ENCODE measurements around the gene NNAT. TPM values are rescaled to one million over a fixed set of nuclear protein-coding genes. Genes with fewer than 3 reads are reported as not detected.
"Not testable (repeated sequence)": the region's sequence is repeated elsewhere in the genome, so short reads cannot be mapped to it uniquely, and the experiment has no call there.

NNAT gene
- total RNA-seq, 1 donor from 2014 or later, result 8.3 TPM

DNA sequence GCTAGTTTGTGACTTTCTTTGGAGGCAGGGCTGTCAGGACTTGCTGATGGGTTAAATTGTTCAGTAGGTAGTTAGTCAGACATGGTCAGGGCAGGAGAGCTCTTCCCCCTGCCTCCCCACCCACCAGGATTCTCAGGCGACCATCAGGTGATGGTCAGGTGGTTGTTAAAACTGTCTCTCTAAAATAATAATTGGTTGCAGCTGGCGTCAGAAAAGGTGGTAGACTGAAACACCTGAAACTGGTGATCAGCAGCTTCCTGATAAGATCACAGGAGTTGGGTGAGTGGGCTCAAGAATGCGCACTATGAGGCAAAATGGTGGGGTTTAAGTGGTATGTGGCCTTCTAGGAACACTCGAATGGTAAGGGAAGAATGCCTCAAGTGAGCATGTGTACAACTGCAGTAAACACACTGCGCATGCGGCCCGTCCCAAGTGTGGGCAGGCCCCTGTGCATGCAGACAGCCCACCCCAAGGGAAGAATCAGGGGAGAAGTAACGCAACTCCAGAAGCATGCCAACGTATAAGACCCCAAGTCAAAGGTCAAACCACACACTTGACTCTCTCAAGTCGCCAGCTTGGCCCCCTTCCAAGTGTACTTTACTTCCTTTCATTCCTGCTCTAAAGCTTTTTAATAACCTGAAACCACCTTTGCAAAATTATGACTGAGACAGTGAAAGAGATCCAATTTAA, 14.5 kb downstream of the NNAT start:
- Histone ChIP-seq H3K27ac (no peak overlapping the region), H3K36me3 (no peaks in the 10 kb centered on the region), H3K4me1 (no peaks in the 10 kb centered on the region), H3K27me3 (no peaks in the 10 kb centered on the region), H3K9me3 (no peaks in the 10 kb centered on the region), H3K4me3 (no peak overlapping the region)
- TF ChIP-seq POLR2AphosphoS5 (IDR thresholded peaks at IDR 0.05; ENCODE audit: insufficient read depth in 1 of 2, low read depth in 1 of 2) (no peak), POLR2A (IDR thresholded peaks at IDR 0.05) (no peak), CTCF (IDR thresholded peaks at IDR 0.05) (no peak)
- intact Hi-C loops (cut with DNase I), result loop anchor here (5.0 kb wide), 1 partner anchor 333 kb away; no protein-coding TSS in a partner anchor
- peak in 1 of 2 donors; percentile 58 for DNase-seq (ENCODE audit: extremely low spot score in 2 of 2)

DNA sequence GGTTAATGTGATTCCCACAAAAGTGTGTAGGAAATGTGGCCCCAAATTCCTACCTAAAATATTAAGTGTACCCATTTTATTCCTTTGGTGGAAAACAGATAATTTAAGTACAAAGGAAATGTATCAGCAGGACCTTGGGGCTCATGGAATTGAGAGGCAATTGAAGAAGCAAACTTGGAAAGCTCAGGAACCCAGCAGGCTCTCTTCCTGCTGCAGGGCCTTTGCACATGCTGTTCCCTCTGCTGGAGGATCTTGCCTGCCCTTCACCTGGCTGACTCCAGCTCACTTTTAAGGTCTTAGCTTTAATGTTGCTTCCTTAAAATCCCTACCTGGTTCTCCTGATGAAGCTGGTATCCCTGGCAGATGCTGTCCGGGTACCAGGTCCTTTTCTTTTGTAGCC, 16.5 kb downstream of the NNAT start:
- DNase-seq (ENCODE audit: extremely low spot score in 2 of 2), result no peak
- no peaks in the 10 kb centered on the region for H3K4me1 ChIP-seq
- intact Hi-C loops (cut with DNase I), result loop anchor here (5.0 kb wide), 1 partner anchor 335 kb away; no protein-coding TSS in a partner anchor
- no peaks in the 10 kb centered on the region for H3K9me3 ChIP-seq
- TF ChIP-seq POLR2AphosphoS5 (IDR thresholded peaks at IDR 0.05; ENCODE audit: insufficient read depth in 1 of 2, low read depth in 1 of 2) (no peak), CTCF (IDR thresholded peaks at IDR 0.05) (no peak)
- no peak overlapping the region for H3K27ac ChIP-seq
- H3K36me3 ChIP-seq, result no peaks in the 10 kb centered on the region
- H3K27me3 ChIP-seq, result no peaks in the 10 kb centered on the region
- H3K4me3 ChIP-seq, result no peak overlapping the region

GRCh38 chr20:37538003-37538402, 17.0 kb downstream of the NNAT start:
- Histone ChIP-seq H3K36me3 (no peaks in the 10 kb centered on the region), H3K4me1 (no peaks in the 10 kb centered on the region), H3K27ac (no peak overlapping the region), H3K27me3 (no peaks in the 10 kb centered on the region), H3K9me3 (no peaks in the 10 kb centered on the region), H3K4me3 (no peak overlapping the region)
- DNase-seq (ENCODE audit: extremely low spot score in 2 of 2), result no peak
- no peak for TF ChIP-seq CTCF (IDR thresholded peaks at IDR 0.05)
- no peak for TF ChIP-seq POLR2AphosphoS5 (IDR thresholded peaks at IDR 0.05; ENCODE audit: insufficient read depth in 1 of 2, low read depth in 1 of 2)
- TF ChIP-seq POLR2A (IDR thresholded peaks at IDR 0.05), result no peak
- intact Hi-C loops (cut with DNase I), result loop anchor here (5.0 kb wide), 1 partner anchor 336 kb away; no protein-coding TSS in a partner anchor

DNA sequence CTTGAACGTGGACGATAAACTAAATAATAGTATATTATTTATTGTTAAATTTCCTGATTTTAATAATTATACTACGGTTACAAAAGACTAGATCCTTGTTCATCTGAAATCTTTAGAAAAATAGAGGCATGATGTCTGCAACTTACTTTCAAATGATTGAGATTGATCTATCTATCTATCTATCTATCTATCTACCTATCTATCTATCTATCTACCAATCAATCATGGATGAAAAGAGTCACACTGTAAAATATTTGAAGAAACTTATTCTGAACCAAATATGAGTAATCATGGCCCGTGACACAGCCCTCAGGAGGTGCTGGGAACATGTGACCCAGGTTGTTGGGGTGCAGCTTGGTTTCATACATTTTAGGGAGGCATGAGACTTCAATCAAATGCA, 18.4 kb downstream of the NNAT start:
- H3K36me3 ChIP-seq, result no peaks in the 10 kb centered on the region
- no peak for DNase-seq (ENCODE audit: extremely low spot score in 2 of 2)
- no peaks in the 10 kb centered on the region for H3K9me3 ChIP-seq
- TF ChIP-seq CTCF (IDR thresholded peaks at IDR 0.05) (no peak), POLR2AphosphoS5 (IDR thresholded peaks at IDR 0.05; ENCODE audit: insufficient read depth in 1 of 2, low read depth in 1 of 2) (no peak), POLR2A (IDR thresholded peaks at IDR 0.05) (no peak)
- intact Hi-C loops (cut with DNase I), result loop anchor here (5.0 kb wide), 1 partner anchor 337 kb away; no protein-coding TSS in a partner anchor
- no peak overlapping the region for H3K27ac ChIP-seq
- H3K4me3 ChIP-seq, result no peak overlapping the region
- H3K27me3 ChIP-seq, result no peaks in the 10 kb centered on the region
- no peaks in the 10 kb centered on the region for H3K4me1 ChIP-seq

GRCh38 chr20:37540001-37540400, 19.0 kb downstream of the NNAT start:
- intact Hi-C loops (cut with DNase I), result no loop called here
- H3K4me3 ChIP-seq, result no peak overlapping the region
- no peaks in the 10 kb centered on the region for H3K4me1 ChIP-seq
- H3K36me3 ChIP-seq, result no peaks in the 10 kb centered on the region
- no peak overlapping the region for H3K27ac ChIP-seq
- TF ChIP-seq POLR2AphosphoS5 (IDR thresholded peaks at IDR 0.05; ENCODE audit: insufficient read depth in 1 of 2, low read depth in 1 of 2) (no peak), POLR2A (IDR thresholded peaks at IDR 0.05) (no peak), CTCF (IDR thresholded peaks at IDR 0.05) (no peak)
- H3K27me3 ChIP-seq, result no peaks in the 10 kb centered on the region
- H3K9me3 ChIP-seq, result no peaks in the 10 kb centered on the region
- no peak for DNase-seq (ENCODE audit: extremely low spot score in 2 of 2)

DNA sequence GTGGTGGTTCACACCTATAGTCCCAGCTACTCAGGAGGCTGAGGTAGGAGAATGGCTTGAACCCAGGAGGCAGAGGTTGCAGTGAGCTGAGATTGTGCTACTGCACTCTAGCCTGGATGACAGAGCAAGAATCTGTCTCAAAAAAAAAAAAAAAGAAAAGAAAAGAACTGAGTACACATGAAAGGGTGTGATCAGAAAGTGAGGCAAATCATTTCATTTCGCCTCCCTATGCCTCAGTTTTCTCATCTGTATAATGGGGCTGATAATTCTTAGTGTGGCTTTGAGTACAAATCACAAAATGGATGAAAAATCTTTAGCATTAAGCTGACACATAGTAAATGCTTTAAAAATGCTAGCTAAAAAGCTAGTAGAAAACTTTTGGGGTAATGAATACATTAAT, 19.8 kb downstream of the NNAT start:
- H3K4me3 ChIP-seq; H3K36me3 ChIP-seq; H3K9me3 ChIP-seq; intact Hi-C loops (cut with DNase I); H3K4me1 ChIP-seq; DNase-seq (ENCODE audit: extremely low spot score in 2 of 2); H3K27me3 ChIP-seq; H3K27ac ChIP-seq: not testable (repeated sequence)
